GM18511 (cell line): ENCODE data around the gene TECPR1.

Source experiments
- ATAC-seq: cut with Tn5 transposase; IDR thresholded peaks from one replicate; pipeline ENCODE4 v1.9.1; 2021; ENCODE audit warnings: mild to moderate bottlenecking, moderate library complexity; ENCODE audit not compliant: unreplicated experiment

Gene TECPR1

DNA sequence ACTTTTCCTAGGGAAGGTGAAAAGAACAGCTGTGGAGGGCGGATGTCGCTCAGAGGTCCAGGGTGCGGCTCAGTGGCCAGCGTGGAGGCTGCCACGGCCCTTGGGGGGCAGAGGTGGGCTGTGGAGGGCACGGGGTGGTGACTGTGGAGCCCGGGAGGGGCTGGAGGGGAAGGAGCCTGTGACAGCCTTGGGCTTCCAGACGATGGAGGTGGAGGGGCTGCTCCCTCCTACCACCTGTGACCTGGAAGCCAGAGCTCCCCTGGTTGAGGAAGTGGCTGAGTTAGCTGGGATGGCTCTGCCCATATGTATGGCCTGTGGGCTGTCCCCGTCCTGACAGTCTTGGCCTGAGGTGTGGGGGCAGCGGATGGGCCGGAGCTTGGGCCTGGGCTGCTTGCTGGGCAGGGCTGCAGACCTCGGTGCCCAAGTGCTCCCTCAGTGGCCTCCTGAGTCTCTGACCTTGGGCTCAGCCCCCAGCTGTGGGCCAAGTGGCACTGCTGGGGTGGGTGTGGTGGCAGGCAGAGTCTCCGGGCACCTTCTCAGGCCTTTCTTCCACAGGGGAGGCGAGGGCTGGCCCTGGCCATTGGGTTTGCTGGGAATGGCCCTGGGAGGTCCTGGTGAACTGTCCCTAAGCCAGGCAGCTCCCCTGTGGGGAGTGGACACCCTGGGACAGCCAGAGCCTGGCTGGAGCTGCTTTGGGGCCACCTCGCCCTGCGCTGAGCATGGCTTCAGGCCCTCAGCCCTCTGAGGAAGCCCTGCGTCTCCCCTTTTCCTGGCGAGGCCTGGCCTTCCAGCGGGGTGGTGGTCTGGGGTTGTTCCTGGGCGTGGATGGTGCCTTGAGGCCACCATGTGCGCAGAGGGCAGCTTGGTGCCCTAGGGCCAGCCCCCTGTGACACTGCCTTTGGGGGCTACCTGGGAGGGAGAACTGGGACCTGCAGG lies 33.4 kb upstream of the TECPR1 start:
- no peak for ATAC-seq

DNA sequence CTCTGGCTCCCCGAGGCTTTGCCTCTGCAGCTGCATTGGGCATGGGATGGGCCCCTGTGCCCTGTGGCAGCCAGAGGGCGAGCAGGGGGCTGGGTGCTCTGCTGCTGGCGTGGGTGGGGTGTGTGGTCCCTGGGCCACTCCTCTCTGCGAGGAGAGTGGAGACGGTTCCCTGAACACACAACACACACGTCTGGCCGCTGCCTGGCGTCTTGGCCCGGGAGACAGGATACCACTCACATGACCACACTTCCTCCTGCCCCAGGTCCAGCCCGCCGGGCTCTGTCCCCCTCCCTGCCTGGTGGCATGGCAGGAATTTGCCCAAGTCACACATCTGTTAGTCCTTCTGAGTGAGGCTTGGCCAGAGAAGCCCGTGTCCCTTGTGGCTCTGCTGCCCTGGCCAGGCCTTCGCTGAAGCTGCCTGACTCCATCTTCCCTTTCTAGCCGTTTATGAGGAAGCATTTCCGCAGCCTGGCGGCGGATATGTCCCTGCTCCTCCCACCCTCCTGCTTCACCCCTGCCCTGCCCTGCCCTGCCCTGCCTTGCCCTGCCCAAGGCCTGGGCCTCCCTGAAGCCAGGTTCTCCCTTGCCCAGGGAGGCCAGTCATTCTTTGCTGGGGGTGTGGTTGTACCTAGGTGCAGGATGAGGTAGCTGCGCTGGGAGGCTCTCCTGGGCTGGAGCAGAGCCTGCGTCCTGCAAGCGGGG lies 32.5 kb upstream of the TECPR1 start:
- no peak for ATAC-seq

DNA sequence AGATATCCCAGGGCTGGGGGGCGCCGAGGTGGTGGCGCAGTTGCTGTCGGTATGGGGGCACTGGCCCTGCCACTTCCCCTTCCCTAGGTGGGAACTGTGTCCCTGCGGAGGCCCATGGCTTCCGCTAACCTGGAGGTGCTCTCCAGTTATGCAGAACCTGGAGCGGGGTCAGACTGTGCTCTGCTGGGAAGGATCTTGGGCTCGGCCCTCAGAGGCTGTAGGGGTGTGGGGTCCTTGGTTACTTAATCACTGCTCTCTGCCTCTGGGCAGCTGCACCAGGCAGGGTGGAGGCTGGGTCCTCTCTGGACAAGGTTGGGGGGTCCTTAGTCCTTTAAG lies 31.8 kb upstream of the TECPR1 start:
- ATAC-seq, result no peak

DNA sequence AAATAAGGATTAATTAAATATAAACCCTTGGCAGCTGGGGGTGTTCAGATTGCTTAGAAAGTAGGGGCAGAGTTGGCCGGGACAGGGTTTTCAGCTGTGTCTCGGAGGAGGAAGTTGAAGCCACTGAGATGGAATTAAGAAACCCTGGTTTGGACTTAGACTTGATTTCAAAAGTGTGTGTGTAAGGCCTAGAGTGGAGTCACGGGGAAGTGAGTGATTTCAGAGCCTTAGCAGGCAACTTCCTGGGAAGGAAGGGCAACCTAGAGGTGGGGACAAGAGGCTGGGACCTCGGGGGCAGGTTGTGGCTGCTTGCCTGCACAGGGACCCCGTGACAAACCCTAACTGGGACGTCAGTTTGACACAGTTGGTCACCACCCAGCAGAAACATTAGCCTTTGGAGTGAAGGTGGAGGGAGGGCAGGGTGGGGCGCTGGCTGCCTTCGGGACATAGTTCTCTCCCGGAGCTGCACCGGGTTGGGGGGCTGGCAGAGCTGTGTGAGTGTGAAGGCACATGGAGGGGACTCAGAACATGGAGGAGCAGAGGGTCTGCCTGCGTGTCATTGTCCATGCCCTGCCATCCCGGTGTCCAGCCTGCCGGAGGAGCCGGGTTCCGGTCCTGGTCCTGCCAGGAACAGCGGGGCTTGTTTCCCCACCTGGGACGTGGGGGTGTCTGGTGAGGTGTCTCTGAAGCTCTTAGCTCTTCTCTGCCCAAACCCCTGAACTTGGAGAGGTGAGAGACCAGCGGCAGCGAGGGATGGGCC lies 31.3 kb upstream of the TECPR1 start:
- ATAC-seq, result no peak

DNA sequence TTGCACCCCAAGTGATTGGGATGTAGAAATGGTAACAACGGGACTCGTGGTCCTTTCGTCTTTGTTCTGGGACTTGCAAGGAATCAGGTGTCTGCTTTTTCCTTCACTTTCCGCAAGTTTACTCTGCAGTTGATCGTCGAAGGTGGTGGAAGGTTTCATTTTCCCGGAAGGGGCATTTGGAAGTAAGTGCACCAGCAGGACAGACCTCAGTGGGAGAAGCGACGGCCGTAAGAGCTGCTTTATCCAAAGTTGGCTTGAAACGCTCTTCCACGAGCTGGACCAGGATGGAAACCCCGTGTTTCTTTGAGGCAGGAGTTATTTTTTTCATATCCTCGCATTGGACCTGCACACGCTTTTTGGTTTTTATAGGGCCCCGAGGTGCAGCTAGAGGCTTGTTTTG lies 30.7 kb upstream of the TECPR1 start:
- ATAC-seq, result no peak

DNA sequence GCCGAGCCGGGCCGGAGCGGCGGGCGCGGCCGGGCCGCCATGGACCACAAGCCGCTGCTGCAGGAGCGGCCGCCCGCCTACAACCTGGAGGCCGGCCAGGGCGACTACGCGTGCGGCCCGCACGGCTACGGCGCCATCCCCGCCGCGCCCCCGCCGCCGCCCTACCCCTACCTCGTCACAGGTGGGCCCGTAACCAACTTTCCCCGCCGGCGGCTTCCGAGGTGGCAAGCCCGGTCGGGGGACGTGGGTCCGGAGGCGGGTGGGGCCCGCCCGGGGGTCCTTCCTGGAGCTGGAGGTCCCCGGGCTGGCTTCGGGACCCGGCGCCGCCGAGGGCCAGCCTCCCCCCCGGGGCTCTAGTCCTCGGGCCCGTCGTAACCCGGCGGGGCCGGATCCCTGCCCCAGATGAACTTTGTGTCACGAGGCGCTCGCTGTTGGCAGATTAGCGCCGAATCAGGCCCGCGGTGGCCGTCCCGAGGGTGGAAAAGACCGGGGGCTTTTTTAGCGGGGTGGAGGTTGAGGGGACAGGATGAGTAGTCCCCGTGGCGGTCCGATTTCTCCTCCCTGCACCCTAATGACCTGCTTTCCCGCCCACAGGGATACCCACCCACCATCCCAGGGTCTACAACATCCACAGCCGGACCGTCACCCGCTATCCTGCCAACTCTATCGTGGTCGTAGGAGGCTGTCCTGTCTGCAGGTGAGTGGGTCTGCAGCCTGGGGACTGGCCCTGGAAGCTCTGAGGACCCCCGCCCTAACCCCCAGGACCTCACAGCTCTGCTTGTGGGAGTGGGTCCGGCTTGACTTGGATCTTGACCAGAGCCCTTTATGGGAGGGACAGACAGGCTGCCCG lies 29.9 kb upstream of the TECPR1 start:
- peak; percentile 57 for ATAC-seq

DNA sequence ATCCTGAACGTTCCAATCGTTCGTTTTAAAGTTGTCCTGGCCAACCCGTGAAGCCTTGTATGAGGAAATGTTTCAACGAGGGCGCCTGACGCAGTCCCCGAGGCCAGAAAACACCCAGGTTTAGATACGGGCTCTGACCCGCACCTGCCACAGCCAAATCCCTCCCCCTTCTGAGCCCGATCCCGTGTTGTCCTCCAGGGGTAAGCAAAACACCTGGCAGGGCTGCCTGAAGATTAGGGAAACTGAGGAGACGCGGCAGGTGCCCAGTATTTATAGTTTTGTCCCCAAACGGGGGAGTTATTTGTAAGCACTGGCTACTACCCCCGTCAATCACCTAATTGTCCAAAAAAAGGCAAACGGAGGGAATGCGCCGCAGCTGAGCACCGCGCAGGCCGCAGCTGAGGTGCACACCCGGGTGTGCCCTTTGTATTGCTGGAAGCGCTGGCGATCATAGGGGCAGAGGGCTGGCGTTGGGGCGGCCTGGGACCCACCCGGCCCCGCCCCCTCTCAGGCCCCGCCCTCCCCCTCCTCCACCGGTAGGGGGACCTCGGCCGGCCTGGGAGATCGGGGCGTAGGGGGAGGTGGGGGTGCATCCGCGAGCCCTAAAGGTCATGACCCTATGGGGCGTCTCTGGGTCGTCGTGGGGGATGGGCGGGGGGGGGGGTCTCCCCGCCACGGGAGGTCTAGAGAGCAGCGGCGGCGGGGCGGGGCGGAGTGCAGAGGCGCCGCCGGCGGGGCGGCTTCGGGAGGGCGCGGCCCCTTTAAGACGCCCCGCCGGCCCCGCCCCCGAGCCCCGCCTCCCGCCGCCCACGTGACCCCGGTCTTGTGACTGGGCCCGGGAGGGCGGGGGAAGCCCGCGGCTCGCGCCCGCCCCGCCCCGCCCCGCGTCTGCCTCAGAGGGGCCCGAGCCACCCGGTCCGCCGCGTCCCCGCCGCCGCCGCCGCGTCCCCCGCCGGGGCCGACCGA lies 29.0 kb upstream of the TECPR1 start, which contains the start of gene BRI3:
Gene BRI3 (plus strand): TSS at position 896 of the 966 bp plus-strand sequence. CDS start 110 bp downstream, outside the sequence.
- ATAC-seq, result peak; percentile 87

DNA sequence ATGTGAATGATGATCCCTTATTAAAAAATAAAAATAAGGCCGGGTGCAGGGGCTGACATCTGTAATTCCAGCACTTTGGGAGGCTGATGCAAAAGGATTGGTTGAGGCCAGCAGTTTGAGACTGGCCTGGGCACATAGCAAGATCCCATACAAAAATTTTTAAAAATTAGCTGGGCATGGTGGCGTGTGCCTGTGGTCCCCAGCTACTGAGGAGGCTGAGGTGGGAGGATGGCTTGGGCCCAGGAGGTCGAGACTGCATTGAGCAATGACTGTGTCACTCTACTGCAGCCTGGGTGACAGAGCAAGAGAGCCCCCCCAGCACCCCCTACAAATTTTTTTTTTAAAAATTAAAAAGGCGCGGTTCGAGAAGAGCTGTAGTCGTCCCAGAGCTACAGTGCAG lies 28.3 kb upstream of the TECPR1 start:
- ATAC-seq, result no peak

DNA sequence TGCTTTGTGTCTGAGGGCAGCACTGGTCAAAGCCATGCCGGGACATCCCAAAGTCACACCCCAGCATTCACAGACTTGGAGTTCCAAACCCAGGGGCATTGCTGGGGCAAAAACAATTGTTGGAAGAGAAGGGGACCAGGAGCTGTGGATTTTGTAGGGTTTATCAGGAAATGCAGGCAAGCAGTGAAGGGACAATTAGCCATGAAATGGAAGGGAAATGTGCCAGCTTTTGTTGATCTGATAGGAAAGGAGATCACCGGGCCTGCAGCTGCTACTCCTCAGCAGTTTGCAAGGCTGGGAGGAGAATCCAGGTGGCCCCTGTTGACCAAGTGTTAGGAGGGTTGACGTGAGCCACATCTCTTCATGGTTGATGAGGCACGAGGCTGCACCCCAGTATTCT lies 26.9 kb upstream of the TECPR1 start:
- no peak for ATAC-seq

DNA sequence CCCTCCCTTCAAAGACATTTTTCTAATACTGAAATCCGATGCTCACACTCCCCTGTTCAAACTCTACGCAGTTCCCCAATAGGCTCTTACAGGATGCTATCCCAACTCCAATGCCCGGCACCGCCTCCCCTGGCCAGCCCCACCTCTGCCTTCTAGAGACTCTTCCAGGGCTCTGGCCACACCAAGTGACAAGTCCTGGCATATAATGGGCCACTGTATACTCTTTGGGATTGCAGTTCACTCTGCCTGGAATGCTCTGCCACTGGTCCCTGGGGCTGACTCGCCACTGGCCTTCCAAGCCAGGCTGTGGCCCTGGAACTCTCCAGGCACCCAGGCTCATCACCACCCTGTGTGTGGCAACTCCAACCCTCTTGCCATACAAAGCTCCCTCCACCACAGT lies 26.4 kb upstream of the TECPR1 start:
- ATAC-seq, result no peak

DNA sequence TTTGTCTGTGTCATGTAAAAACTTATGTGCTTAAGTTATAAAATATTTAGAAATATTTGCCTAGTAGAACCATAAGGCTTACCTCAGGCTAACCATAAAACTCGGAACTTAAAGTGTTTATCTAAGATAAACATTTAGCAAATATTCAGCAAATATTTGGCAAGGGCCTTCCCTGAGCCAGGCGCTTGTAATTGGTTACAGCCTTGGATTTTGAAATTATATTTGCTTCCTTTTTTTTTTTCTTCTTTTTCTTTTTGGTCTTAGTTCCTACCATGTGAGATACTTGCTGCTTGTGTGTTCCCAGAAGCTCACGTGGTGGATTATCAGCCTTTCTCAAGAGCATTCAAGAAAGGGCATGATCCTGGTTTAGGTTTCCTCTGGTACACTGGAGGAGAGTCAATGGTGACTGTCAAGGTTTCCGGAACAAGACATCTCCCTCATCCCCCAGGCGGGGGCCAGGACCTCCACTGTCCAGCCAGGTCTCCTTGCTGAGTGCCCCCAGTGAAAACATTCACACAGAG lies 24.3 kb upstream of the TECPR1 start:
- no peak for ATAC-seq

DNA sequence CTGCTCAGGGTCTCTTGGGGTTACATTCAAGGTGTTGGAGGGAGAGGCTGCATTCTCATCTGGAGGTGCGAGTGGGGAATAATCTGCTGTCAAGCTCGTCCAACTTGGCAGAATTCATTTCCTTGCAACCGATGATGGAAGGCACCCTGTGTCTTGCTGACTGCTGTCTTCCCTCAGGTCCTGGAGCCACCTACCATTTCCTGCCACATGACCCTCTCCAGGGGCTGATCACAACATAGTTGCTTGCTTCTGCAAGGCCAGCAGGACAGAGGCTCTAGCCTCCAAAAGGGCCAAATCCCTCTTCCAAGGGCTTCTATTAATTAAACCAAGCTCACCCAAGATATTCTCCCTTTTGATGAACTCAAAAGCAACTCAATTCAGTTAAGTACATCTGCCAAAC lies 15.3 kb upstream of the TECPR1 start:
- no peak for ATAC-seq

DNA sequence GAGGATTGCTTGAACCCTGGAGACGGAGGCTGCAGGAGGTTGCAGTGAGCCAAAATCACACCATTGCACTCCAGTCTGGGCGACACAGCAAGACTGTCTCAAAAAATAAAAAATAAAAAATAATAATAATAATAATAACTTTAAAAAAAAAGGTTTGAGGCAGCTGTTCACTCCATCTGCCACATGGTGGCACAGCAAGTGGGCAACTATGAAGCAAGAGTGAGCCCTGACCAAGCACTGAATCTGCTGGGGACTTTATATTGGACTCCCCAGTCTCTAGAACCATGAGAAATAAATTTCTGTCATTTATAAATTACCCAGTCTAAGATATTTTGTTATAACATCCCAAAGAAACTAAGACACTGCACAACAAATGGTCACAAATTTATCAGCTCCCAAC lies 14.8 kb upstream of the TECPR1 start:
- ATAC-seq, result no peak

DNA sequence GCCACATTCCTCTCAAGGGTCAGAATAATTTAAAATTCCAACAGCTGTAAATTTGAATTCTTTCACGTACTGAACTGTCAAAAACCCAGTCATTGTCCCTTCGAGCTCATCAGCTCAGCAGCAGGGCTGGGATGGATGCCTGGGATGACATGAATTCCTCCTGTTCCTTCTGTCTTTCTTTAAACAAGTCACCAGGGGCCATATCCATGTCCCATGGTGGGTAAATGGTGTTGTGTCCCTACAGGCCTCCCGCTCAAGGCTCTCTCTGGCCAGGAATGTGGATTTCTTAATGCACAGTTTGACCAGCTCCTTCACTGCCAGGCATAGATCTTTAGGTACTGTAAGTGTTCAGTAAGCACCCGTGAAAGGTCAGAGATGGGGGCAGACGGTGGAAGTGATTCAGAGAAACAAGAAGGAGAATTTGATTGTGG lies 13.8 kb upstream of the TECPR1 start:
- ATAC-seq, result no peak

DNA sequence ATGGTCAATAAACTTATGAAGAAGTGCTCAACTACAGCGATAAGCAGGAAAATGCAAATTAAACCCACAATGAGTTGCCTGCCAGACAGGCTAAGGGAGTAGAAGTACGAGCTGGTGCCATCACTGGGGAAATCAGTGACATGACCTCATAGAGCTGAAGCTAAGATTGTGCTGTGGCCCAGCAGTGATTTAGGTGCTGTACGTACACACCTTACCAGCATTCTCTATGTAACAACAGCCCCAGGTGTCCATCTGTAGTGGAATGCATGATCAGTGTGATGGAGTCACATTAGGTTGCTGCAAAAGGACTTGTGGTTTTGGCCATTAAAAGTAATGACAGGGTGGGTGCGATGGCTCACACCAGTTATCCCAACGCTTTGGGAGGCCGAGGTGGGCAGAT lies 5.7 kb upstream of the TECPR1 start:
- no peak for ATAC-seq

DNA sequence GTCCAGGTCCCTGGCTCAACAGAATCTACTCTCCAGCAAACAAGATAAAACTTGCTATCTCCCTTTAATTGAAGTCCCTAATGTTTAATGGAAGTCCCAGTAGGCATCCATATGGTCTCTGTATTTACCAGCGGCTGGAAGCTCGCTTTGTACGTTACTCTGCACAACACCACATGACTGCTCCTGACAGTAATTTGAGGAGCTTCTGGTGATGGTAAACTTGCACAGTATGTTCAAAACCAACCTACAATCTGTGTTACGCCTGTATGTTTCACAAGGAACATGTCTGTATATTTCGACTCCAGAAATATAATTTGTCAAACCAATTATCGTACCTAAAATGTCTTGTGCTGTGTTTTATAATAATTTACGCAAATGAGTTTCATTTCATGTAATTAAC lies 4.4 kb upstream of the TECPR1 start:
- no peak for ATAC-seq

DNA sequence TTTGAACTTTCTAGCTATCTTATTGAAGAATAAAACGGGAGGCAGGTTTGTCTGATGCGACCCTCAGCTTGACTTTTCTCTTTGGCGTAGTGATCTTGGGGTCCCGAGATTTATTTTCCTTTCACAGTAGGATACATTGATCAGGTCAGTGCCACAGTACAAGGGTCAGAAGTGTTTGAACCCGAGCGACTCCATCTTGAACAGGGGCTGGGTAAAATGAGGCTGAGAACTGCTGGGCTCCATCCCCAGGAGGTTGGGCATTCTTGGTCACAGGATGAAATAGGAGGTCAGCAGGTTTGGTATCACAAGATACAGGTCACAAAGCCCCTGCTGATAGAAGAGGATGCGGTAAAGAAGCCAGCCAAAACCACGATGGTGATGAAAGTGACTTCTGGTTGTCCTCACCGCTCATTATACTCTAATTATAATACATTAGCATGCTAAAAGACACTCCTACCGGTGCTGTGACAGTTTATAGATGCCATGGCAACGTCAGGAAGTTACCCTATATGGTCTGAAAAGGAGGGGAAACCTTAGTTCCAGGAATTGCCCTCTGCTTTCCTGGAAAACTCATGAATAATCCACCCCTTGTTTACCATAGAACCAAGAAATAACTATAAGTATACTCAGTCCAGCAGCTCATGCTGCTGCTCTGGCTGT lies 3.0 kb upstream of the TECPR1 start:
- no peak for ATAC-seq

DNA sequence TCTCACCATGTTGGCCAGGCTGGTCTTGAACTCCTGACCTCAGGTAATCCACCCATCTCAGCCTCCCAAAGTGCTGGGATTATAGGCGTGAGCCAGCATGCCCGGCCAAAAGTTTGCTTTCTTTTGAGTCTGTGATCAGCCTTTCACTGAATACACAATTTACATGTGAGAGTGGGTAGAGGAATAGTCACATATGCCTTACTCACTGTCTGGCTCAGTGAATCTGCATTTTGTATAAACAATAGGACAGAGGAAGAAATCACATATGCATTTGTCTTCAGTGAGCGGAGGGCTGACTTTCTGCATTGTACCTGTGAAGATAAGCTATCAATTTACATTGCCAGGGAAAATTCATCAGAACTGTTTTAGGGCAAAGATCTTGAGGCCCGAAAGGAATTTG lies 2.5 kb upstream of the TECPR1 start:
- ATAC-seq, result no peak
